ENCODE measurements around the gene DCST1.

The DCST1 gene

GRCh38 chr1:155014709-155015508, 18.7 kb upstream of the DCST1 start:
- DNase-seq: no peak

- no peak for DNase-seq
Measured at GRCh38 chr1:155015527-155016230, 17.9 kb upstream of the DCST1 start.

GRCh38 chr1:155016231-155016831, 17.3 kb upstream of the DCST1 start:
- no peak for DNase-seq

- peak; percentile 94 for DNase-seq
Measured at GRCh38 chr1:155017041-155017945, 16.3 kb upstream of the DCST1 start.

- DNase-seq: no peak
Measured at GRCh38 chr1:155017946-155018316, 15.7 kb upstream of the DCST1 start.

- DNase-seq: no peak
Measured at GRCh38 chr1:155018617-155019348, 14.8 kb upstream of the DCST1 start.

GRCh38 chr1:155019377-155020245, 14.0 kb upstream of the DCST1 start:
- no peak for DNase-seq

- no peak for DNase-seq
Measured at GRCh38 chr1:155022136-155022926, 11.3 kb upstream of the DCST1 start.

GRCh38 chr1:155022927-155023236, 10.7 kb upstream of the DCST1 start:
- DNase-seq: no peak

GRCh38 chr1:155023627-155024026, 10.0 kb upstream of the DCST1 start:
- DNase-seq: no peak

GRCh38 chr1:155024315-155024714, 9.3 kb upstream of the DCST1 start:
- no peak for DNase-seq

GRCh38 chr1:155026154-155026553, 7.5 kb upstream of the DCST1 start:
- no peak for DNase-seq

GRCh38 chr1:155026588-155026987, 7.0 kb upstream of the DCST1 start:
- no peak for DNase-seq

- no peak for DNase-seq
Measured at GRCh38 chr1:155029513-155030242, 3.9 kb upstream of the DCST1 start.

GRCh38 chr1:155030243-155030795, 3.3 kb upstream of the DCST1 start:
- no peak for DNase-seq

- DNase-seq: no peak
Measured at GRCh38 chr1:155030899-155031298, 2.7 kb upstream of the DCST1 start.

- no peak for DNase-seq
Measured at GRCh38 chr1:155032886-155033285, 738 bp upstream of the DCST1 start.

- no peak for DNase-seq
Measured at GRCh38 chr1:155034318-155035208, 939 bp downstream of the DCST1 start.

Measured in NCI-H526 treated with DMSO at 0.1 percent for 48 hours (cell line).